GM21717 (cell line): ENCODE measurements around the gene DHFR.
"Not testable (repeated sequence)": the region's sequence is repeated elsewhere in the genome, so short reads cannot be mapped to it uniquely, and the experiment has no call there.

ENCODE experiments used
- ATAC-seq: cut with Tn5 transposase; IDR thresholded peaks from one replicate; pipeline ENCODE4 v1.9.1; 2021; ENCODE audit warnings: mild to moderate bottlenecking, moderate library complexity; ENCODE audit not compliant: unreplicated experiment

The DHFR gene

DNA sequence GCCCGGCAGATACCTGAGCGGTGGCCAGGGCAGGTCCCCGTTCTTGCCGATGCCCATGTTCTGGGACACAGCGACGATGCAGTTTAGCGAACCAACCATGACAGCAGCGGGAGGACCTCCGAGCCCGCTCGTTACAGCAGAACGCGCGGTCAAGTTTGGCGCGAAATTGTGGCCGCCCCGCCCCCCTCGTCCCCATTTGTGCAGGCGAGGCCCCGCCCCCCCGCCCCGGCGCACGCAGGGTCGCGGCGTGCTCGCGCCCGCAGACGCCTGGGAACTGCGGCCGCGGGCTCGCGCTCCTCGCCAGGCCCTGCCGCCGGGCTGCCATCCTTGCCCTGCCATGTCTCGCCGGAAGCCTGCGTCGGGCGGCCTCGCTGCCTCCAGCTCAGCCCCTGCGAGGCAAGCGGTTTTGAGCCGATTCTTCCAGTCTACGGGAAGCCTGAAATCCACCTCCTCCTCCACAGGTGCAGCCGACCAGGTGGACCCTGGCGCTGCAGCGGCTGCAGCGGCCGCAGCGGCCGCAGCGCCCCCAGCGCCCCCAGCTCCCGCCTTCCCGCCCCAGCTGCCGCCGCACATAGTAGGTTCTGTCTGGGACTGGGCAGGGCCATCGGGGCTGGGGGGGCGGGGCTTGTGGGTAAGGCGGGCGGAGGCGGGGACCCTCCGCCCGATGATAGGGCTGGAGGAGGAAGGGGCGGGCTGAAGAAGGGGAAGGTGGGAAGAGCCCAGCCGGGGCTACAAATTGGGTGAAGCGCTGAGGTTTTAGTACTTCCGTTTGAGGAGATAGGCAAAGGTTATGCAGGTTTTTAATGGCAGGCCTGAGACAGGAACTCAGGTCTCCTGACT, at the start of gene DHFR, which contains the start of gene MSH3:
Gene DHFR (minus strand): TSS at position 593 of the 840 bp plus-strand sequence. CDS start 494 bp downstream, at position 99.
Gene MSH3 (plus strand): TSS at position 262 of the 840 bp plus-strand sequence. CDS start 76 bp downstream, at position 338.
- ATAC-seq = peak; percentile 41

DNA sequence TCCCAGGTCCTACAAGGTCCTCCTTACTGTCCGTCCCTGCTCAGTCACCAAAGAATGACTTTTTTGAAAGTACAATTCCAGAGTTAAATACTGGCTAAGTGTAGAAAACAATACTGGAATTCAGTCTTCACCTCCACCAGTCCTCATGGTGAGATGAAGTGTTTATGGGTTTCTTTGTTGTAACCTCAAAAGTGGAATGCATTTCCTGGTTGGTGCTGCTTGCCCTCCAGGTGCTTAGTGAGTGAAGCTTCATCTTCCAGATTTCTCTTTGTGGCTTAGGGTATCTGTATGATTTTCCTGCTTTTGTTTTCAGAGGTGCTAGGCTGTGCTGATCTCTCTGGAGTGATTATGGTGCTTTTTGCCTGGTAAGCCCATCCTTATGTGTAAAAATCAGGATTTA, 49.4 kb upstream of the DHFR start:
- no peak for ATAC-seq

DNA sequence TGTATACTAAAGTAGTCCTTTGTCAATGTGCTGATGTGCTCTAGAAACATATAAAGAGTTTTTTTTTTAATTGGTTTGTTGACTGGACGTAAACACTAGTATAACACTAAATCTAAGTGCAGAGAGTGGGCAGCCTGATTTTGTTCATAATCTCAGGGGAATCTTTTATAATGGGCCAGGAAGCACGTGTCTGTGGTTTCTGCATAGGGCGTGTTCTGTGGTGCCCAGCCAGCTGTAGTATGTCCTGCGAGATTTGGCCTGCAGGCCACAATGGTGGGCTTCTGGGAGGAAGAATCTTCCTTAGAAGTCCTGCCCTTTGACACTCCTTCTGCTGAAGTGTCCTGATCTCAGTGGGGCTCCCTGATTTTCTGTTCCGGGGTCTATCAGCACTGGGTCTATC, 49.0 kb upstream of the DHFR start:
- ATAC-seq = no peak

DNA sequence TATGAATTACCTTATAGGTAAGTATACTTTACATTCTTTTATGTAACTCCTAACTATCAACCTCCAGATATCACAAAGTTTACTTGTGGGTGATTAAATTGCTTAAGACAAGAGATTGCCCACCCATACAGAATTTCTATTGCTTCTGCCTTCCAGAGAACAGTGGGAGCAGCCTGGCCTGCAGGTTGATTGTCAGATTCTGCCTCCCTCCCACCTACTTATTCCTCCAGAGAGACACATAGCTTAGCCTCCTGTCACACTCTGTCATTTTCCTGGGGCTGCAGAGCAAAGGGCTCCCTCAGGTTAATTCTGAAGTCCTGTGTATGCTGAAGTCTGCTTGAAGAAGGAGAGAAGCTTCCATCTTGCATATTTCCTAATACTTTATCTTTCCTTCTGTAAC, 48.5 kb upstream of the DHFR start:
- no peak for ATAC-seq

DNA sequence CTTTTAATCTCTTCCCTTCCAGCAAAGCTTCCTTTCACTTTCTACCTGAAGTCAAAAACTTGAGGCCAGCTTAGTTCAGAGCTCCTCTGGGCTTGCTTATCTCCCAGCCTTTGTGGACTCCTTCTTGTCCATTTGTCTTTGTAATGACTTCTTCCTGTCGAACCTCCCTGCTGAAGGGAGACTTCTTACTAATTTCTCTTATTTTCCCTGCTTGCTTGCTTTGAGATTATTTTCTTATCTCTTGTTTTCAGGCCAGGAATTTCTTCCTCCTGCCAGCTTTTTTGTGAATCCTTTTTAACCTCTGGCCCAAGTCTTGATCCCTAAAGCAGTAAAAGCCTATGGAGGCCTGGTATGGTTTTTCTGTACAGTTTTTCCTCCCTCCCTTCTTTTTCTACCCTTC, 46.8 kb upstream of the DHFR start:
- ATAC-seq = no peak

DNA sequence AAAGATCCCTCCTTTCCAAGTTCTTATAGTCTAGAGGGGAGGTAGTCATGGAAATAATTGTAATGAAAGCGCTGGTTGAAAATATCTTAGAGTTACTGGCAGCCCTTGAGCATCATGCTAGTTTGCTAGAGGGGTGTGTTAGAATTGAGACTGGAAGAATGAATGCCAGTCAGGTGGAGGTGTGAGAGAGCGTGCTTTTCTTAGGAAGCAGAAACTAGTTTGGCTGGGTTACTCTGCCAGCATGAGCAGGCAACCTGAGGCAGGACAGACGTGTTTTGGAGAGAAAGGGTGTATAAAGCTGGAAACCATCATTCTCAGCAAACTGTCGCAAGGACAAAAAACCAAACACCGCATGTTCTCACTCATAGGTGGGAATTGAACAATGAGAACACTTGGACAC, 43.6 kb upstream of the DHFR start:
- ATAC-seq = no peak

DNA sequence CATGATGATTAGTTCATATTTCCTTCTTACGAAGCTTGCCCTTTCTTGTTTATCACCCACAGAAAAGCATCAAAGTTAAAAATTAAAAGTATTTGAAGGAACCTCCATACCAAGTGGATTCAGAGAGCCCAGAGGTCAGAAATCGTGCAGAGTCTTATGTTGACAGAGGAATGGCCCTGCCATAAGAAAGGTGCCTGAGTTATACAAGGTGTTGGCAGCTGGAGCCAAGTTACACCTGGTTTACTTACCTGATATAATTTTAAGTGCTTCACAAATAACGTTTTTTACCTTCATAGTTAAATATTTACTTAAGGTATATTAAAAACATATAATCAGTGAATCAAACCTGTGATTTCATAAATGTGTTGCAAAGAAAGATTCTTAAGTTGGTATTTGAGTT, 42.3 kb upstream of the DHFR start:
- ATAC-seq = no peak

DNA sequence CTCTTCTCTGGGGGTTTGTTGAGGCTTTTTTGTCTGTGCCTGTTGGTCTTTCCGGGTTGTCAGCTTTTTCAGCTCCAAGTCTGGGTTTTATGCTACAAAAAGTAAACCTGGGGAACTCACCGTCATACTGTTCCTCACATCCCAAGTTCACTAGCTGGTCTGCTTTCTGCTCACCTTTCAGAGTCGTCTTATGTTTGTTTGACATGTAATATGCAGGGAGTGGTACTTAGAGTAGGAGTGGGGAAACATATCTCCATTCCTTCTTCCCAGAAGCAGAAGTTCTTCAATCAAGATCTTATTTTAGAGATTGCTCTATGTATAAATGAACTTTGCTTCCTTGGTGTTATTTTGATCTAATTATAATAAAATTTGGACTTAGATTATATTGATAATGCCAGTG, 41.7 kb upstream of the DHFR start:
- ATAC-seq = no peak

DNA sequence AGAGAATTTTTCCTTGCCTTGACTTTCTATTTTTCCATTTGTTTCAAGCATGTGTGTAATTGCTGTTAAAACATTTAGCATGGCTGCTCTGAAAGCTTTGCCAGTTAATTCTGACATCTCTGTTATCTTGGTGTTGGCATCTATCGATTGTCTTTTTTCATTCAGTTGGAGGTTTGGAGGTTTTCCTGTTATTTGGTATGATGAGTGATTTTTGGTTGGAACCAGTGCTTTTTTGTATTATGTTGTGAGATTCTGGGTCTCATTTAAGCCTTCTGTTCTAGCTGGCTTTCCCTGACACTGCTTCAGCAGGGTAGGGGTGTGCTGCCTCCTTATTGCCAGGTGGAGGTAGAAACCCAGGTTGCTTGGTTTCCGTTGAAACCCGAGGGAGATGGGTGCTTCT, 40.9 kb upstream of the DHFR start:
- no peak for ATAC-seq

DNA sequence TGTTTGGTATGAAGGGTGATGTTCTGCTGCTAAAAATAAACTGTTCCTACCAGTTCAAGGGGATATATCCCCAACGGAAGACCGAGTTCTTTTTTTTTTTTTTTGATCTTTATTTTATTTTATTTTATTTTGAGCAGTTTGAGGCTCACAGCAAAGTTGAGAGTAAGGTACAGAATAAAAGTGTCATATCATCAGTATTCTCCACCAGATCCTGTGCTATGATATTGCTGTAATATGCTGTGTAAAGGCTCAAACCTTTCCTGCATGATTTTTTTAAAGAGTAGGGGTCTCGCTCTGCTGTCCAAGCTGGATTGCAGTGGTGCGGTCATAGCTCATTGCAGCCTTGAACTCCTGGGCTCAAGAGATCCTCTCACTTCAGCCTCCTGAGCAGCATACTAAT, 34.8 kb upstream of the DHFR start:
- no peak for ATAC-seq

DNA sequence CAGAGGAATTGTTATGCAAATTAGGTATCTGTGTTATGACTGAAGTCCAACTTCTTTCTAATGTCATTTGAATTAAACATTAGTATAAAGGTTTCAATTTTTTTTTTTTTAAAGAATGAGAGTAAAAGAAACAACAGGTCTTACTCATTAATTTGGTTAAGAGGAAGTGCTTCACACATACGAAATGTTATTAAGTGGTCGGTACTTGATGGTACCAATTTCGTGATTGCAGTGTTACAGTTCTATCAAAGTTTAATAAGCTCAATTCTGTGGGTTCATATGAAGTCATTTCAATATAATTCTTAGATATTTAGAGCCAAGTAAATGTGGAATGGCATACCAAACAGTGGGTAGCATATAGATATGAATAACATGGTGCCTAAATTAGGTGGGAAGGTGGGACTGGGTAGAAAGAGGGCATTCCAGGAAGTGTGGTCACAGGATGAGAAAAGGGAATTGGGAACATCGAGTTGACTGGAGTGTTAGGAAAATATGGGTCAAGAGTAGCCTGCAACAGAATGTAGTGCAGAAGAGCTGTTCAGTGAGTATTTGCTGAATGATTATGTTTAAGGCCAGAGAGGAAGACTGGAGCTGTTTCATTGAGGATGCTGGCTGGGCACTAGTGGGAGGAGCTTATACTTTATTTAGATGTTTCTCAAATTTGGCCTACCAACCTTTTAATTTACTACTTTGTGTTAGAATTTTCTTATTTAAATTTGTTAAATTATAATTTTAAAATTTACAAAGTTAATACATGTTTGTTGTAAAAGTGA, 34.1 kb upstream of the DHFR start:
- ATAC-seq = no peak

DNA sequence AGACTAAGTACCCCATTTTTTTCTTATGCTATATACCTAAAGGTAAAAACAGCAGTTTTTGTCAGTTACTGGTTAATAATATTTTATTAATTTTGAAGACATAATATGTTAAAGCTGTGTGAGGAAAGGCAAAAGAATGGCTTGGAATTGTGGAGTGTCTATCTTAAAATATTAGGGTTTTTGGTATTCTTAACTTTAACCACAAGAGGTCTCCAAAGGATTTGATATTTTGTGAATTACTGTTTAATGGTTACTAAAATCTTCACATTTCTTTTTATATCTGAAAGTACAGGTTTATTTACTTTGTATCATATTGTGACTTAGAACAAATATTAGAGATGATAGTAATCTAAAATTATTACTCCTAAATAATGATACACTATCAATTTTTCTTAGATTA, 32.0 kb upstream of the DHFR start:
- no peak for ATAC-seq

DNA sequence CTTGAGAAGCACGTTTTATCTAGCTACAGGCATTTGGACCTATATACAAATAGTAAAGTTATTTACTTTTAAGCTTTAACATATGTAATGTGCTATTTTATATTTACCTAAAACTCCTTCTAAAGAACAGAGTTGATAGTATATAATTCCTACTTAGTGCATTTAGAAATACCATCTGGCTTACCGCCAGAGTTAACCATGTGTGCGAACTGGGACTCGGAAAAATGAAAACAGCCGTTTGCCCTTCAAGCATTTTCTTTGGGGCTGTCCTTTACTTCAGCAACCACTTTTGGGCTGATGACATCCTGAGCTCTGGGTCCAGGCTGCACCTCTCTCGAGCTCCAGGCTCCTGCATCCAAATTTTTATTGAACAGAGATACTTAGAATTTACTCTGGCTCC, 21.9 kb upstream of the DHFR start:
- no peak for ATAC-seq

DNA sequence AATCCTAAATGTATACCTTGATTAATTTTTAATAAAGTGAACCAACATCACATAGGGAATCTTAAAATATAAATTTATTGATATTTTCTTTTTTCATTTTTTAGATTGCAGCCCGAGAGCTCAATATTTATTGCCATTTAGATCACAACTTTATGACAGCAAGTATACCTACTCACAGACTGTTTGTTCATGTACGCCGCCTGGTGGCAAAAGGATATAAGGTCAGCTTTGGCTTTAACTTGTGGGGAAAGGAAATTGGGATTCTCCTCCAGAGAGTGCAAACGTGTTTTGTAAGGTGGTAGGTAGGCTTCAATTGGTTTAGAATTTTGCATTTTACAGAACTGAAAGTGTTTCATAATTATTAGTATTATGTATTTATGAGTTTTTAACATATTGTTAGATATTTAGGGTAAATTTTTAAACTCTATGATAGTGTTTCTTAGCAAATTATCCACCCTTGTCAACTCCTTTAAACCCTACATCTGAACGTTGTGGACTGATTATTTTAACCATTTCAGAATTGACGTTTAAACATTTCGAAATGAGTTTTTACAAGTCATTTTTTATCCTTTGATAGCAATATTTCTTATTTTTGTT, 17.5 kb upstream of the DHFR start:
- peak; percentile 52 for ATAC-seq

DNA sequence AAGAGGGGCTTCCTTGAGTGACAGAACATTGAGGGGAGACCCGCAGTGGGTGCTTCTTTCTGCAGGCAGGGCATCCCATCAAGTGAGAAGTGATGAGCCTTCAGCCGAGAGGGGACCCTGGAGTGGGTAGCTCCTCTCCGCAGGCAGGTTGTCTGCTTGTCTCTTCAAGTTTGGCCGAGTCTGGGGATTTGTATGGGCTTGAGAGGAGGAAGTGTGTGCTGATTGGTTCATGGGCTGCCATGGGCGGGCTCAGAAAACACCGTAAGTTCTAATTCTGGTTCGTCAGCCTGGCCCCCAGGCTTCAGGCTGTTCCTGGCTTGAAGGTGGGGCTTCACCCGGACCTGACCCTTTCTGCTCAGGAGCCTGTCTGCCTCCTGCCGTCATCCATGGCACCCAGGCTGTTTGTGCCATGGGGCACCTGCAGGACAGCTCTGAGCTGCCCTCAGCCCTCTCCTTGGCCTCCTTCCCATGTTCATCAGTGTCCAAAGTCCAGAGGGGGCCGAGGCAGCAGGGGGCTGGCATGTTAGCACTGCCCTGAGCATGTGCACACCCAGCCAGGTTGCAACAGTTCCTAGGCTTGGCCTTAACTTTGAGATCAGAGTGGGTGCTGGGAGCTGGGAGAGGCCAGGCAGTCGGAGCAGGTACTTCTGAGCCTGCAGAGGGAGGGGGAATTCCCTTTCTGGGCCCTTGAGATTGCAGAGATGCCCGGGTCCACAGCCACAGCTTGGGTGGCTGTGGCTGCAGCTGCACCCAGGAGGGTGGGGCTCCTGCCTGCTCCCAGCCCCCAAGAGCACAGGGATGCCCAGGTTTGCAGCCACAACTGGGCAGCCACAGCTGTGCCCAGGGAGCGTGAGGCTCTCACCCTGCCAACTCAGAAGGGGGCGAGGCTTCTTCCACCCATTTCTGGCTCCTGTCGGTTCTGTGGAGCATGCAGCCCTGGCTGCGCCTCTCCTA, 13.5 kb upstream of the DHFR start:
- ATAC-seq = peak; percentile 68

DNA sequence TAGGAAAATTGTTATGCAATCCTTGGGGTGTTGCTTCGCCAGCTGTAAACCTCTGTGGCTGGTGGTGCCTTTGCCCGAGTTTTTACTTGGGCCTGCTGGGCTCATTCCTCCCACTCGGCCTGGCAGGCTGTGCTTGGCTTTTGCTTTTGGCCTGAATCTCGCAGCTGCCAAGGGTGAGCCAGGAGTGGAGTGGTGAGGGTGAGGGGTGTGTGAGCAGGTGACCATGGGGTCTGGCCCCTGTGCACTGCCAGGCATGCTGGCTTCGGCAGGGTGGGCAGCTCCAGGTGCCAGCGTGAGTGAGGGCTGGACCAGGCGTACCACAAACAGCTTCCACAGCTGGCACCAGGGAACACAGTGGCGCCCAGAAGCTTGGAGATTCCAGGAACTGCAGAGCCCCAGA, 12.6 kb upstream of the DHFR start:
- ATAC-seq = no peak

DNA sequence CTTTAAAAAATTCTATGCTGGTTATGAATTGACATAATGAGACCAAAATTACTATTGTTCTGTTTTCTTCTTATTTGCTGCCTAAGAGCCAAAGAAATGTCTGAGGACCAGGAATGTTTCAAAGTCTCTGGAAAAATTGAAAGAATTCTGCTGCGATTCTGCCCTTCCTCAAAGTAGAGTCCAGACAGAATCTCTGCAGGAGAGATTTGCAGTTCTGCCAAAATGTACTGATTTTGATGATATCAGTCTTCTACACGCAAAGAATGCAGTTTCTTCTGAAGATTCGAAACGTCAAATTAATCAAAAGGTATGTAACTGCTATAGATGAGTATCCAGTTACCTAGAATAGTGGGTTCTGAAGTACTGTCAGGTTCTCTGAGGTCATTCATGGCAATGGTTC, 10.3 kb upstream of the DHFR start:
- no peak for ATAC-seq

DNA sequence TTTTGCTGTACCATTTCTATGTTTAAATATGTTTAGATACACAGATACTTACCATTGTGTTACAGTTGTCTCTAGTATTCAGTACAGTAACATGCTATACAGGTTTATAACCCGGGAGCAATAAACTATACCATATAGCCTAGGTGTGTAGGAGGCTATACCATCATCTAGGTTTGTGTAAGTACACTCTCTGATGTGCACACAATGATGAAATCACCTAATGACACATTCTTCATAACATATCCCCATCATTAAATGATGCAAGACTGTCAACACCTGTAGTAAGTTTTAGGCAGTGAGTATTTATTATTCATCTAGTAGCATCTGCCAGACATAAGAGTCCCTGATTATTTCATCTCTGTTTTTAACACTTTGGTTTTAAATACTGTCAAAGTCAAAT, 7.3 kb upstream of the DHFR start:
- ATAC-seq = no peak

DNA sequence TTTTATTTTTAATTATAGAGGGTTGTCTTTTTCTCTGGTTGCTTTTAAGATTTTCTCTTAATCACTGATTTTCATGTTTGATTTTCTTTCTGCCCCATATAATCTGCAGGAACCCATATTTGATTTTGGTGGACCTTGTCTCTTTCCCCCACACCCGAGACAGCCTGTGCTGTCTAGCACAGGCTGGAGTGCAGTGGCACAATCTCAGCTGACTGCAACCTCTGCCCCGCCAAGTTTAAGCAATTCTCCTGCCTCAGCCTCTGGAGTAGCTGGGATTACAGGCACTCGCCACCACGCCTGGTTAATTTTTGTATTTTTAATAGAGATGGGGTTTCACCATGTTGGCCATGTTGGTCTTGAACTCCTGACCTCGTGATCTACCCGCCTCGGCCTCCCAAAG, 5.9 kb upstream of the DHFR start:
- ATAC-seq = not testable (repeated sequence)

DNA sequence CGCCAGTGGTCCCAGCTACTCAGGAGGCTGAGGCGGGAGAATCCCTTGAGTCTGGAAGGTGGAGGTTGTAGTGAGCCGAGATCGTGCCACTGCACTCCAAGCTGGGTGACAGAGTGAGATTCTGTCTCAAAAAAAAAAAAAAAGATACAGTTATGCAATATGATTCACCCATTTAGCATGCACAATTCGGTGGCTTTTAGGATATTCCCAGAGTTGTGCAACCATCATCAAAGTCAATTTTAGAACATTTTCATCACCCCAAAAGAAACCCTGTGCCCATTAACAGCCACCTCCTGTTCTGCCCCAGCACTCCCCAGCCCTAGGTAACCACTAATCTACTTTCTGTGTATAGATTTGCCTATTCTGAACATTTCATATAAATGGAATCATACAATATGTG, 4.3 kb upstream of the DHFR start:
- ATAC-seq = no peak

DNA sequence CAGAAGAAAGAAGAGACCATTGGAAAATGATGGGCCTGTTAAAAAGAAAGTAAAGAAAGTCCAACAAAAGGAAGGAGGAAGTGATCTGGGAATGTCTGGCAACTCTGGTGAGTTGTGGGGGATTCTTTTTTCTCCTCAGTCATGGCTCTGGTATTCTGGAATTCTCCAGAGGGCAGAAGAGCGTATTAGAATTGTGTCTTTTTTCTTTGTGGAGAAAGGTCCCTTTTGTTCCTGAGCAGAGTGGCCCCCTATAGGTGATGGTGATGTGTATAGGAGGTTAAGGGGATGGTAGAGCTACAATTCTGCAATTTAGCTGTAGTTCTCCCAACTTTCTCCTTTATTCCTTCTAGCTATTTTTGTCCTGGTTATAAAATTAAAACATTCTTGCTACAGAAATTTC, 1.6 kb upstream of the DHFR start:
- no peak for ATAC-seq
